GM19351 (cell line): ENCODE results near the gene YIF1A.
"Not testable (repeated sequence)": the region's sequence is repeated elsewhere in the genome, so short reads cannot be mapped to it uniquely, and the experiment has no call there.

ENCODE experiments used
- ATAC-seq: cut with Tn5 transposase; IDR thresholded peaks from one replicate; pipeline ENCODE4 v1.9.1; 2021; ENCODE audit warnings: mild to moderate bottlenecking, moderate library complexity; ENCODE audit not compliant: unreplicated experiment

YIF1A gene

GRCh38 chr11:66326261-66327111 lies 37.5 kb upstream of the YIF1A start:
- ATAC-seq = no peak

- no peak for ATAC-seq
These were observed 36.3 kb upstream of the YIF1A start for GRCh38 chr11:66325263-66325671.

GRCh38 chr11:66324664-66325063 lies 35.7 kb upstream of the YIF1A start:
- ATAC-seq = no peak

- no peak for ATAC-seq
These were observed 34.7 kb upstream of the YIF1A start for GRCh38 chr11:66323684-66324083.

- ATAC-seq = no peak
These were observed 33.9 kb upstream of the YIF1A start for GRCh38 chr11:66322732-66323427.

GRCh38 chr11:66321606-66322005 lies 32.7 kb upstream of the YIF1A start:
- ATAC-seq = no peak

- ATAC-seq = not testable (repeated sequence)
These were observed 31.8 kb upstream of the YIF1A start for GRCh38 chr11:66320748-66321147.

- ATAC-seq = not testable (repeated sequence)
These were observed 31.3 kb upstream of the YIF1A start for GRCh38 chr11:66320289-66320688.

GRCh38 chr11:66318600-66318970 lies 29.6 kb upstream of the YIF1A start:
- ATAC-seq = no peak

- no peak for ATAC-seq
These were observed 29.0 kb upstream of the YIF1A start for GRCh38 chr11:66317723-66318599.

- no peak for ATAC-seq
These were observed 28.4 kb upstream of the YIF1A start for GRCh38 chr11:66317322-66317722.

GRCh38 chr11:66316849-66317251 lies 27.9 kb upstream of the YIF1A start, which contains the start of gene CD248:
TSS of gene CD248 (minus strand) at chr11:66317044. CDS start at chr11:66317027, 17 bp downstream.
- ATAC-seq = no peak

- no peak for ATAC-seq
These were observed 27.2 kb upstream of the YIF1A start for GRCh38 chr11:66315921-66316811.

GRCh38 chr11:66315498-66315885 lies 26.5 kb upstream of the YIF1A start:
- no peak for ATAC-seq

- ATAC-seq = no peak
These were observed 25.9 kb upstream of the YIF1A start for GRCh38 chr11:66314561-66315497.

- no peak for ATAC-seq
These were observed 25.2 kb upstream of the YIF1A start for GRCh38 chr11:66314186-66314501.

- no peak for ATAC-seq
These were observed 24.6 kb upstream of the YIF1A start for GRCh38 chr11:66313321-66314185.

- peak; percentile 81 for ATAC-seq
These were observed 23.8 kb upstream of the YIF1A start for GRCh38 chr11:66312549-66313320.
